Suprapubic skin (tissue), 4 donors: Measurements from ENCODE around the gene OXT. TPM values are rescaled to one million over a fixed set of nuclear protein-coding genes. Genes with fewer than 3 reads are reported as not detected.

Experiments
- DNase-seq, 2 donors: peaks; one replicate each; pipeline ENCODE4 v3.0.0-alpha.2; 2019; ENCODE audit warnings: low spot score in 2 of 2
- H3K27ac ChIP-seq: fragments of 200-600 bp; sonication (generic); one replicate; pipeline ENCODE4 v1.5.1; 2019
- H3K27me3 ChIP-seq: fragments of 200-600 bp; sonication (generic); one replicate; pipeline ENCODE4 v1.5.1; 2019
- H3K36me3 ChIP-seq: fragments of 200-600 bp; sonication (generic); one replicate; pipeline ENCODE4 v1.5.1; 2019
- H3K4me1 ChIP-seq: fragments of 200-600 bp; sonication (generic); one replicate; pipeline ENCODE4 v1.5.1; 2019
- H3K4me3 ChIP-seq: fragments of 200-600 bp; sonication (generic); one replicate; pipeline ENCODE4 v1.5.1; 2019; ENCODE audit warnings: mild to moderate bottlenecking
- H3K9me3 ChIP-seq: fragments of 200-600 bp; sonication (generic); one replicate; pipeline ENCODE4 v1.5.1; 2019
- CTCF ChIP-seq, 2 donors: fragments of 200-600 bp in 1 of 2; fragments of 450-650 bp in 1 of 2; sonication (generic) in 1 of 2; IDR thresholded peaks; one replicate each; pipeline ENCODE4 v1.5.1; 2016 to 2019; ENCODE audit warnings: antibody characterized with exemption in 2 of 2, mild to moderate bottlenecking in 1 of 2, moderate library complexity in 1 of 2
- EP300 ChIP-seq: sonication (generic); formaldehyde crosslinking; IDR thresholded peaks from one replicate; pipeline ENCODE4 v1.6.1; 2017; ENCODE audit warnings: antibody characterized with exemption
- POLR2A ChIP-seq, 2 donors: fragments of 450-650 bp; IDR thresholded peaks; one replicate each; pipeline ENCODE4 v1.6.1; 2017; ENCODE audit warnings: antibody characterized with exemption in 2 of 2, mild to moderate bottlenecking in 2 of 2, moderate library complexity in 2 of 2
- POLR2AphosphoS5 ChIP-seq, 3 donors: sonication (generic); formaldehyde crosslinking; IDR thresholded peaks; one replicate each; pipeline ENCODE4 v1.6.1; 2017; ENCODE audit warnings: antibody characterized with exemption in 3 of 3
- WGBS: methylation state at CpG from one replicate; pipeline ENCODE4 v1.1.5; 2018; 5-methylcytosine and 5-hydroxymethylcytosine counted together
- total RNA-seq, 4 donors: library from RNA; depleted of rRNA; stranded (reverse); fragments of >200 nt; gene quantifications; one replicate each; pipeline ENCODE4 v1.1.0, GENCODE V29; 2016

Gene OXT
- total RNA-seq, 4 donors from 2014 or later, result 2.0 TPM; not detected in 3

GRCh38 chr20:3106658-3107463 lies 35.4 kb downstream of the OXT start:
- TF ChIP-seq CTCF (IDR thresholded peaks at IDR 0.05) (no peak), EP300 (no peak), POLR2AphosphoS5 (IDR thresholded peaks at IDR 0.05) (no peak), POLR2A (IDR thresholded peaks at IDR 0.05) (no peak)
- Histone ChIP-seq H3K9me3 (no peaks in the 10 kb centered on the region), H3K4me1 (no peaks in the 10 kb centered on the region), H3K27ac (no peak overlapping the region), H3K36me3 (peaks cover 41% of the 10 kb centered on the region), H3K4me3 (no peak overlapping the region), H3K27me3 (no peaks in the 10 kb centered on the region)
- WGBS, result 90% methylated on average over 7 of the region's 14 CpGs
- DNase-seq, result no peak

- no peak for DNase-seq
- Histone ChIP-seq H3K36me3 (peaks cover 41% of the 10 kb centered on the region), H3K4me1 (no peaks in the 10 kb centered on the region), H3K27me3 (no peaks in the 10 kb centered on the region), H3K9me3 (no peaks in the 10 kb centered on the region), H3K27ac (no peak overlapping the region), H3K4me3 (no peak overlapping the region)
- 78% methylated on average over 4 of the region's 12 CpGs for WGBS
- TF ChIP-seq POLR2AphosphoS5 (IDR thresholded peaks at IDR 0.05) (no peak), CTCF (IDR thresholded peaks at IDR 0.05) (no peak), POLR2A (IDR thresholded peaks at IDR 0.05) (no peak), EP300 (no peak)
Measured at GRCh38 chr20:3107464-3108025, 36.1 kb downstream of the OXT start.

GRCh38 chr20:3109350-3110302 lies 38.2 kb downstream of the OXT start:
- Histone ChIP-seq H3K9me3 (no peaks in the 10 kb centered on the region), H3K27ac (no peak overlapping the region), H3K27me3 (no peaks in the 10 kb centered on the region), H3K4me3 (no peak overlapping the region), H3K4me1 (no peaks in the 10 kb centered on the region), H3K36me3 (peaks cover 52% of the 10 kb centered on the region)
- WGBS, result 94% methylated on average over 7 of the region's 23 CpGs
- DNase-seq, result no peak
- TF ChIP-seq POLR2A (IDR thresholded peaks at IDR 0.05), result no peak
- no peak for TF ChIP-seq EP300
- TF ChIP-seq CTCF (IDR thresholded peaks at IDR 0.05), result no peak
- no peak for TF ChIP-seq POLR2AphosphoS5 (IDR thresholded peaks at IDR 0.05)

- H3K4me3 ChIP-seq, result no peak overlapping the region
- no peaks in the 10 kb centered on the region for H3K4me1 ChIP-seq
- WGBS, result 90% methylated on average over 6 of the region's 7 CpGs
- no peak overlapping the region for H3K27ac ChIP-seq
- TF ChIP-seq POLR2A (IDR thresholded peaks at IDR 0.05) (no peak), EP300 (no peak), POLR2AphosphoS5 (IDR thresholded peaks at IDR 0.05) (no peak), CTCF (IDR thresholded peaks at IDR 0.05) (no peak)
- H3K36me3 ChIP-seq, result peaks cover 52% of the 10 kb centered on the region
- H3K27me3 ChIP-seq, result no peaks in the 10 kb centered on the region
- no peaks in the 10 kb centered on the region for H3K9me3 ChIP-seq
- no peak for DNase-seq
Measured at GRCh38 chr20:3111507-3111906, 40.1 kb downstream of the OXT start.
